HG02981 (cell line): ENCODE results near the gene EDA.
"Not testable (repeated sequence)": the region's sequence is repeated elsewhere in the genome, so short reads cannot be mapped to it uniquely, and the experiment has no call there.

Source experiments
- ATAC-seq: cut with Tn5 transposase; IDR thresholded peaks from one replicate; pipeline ENCODE4 v1.9.1; 2021; ENCODE audit warnings: mild to moderate bottlenecking, moderate library complexity; ENCODE audit not compliant: unreplicated experiment

EDA gene

DNA sequence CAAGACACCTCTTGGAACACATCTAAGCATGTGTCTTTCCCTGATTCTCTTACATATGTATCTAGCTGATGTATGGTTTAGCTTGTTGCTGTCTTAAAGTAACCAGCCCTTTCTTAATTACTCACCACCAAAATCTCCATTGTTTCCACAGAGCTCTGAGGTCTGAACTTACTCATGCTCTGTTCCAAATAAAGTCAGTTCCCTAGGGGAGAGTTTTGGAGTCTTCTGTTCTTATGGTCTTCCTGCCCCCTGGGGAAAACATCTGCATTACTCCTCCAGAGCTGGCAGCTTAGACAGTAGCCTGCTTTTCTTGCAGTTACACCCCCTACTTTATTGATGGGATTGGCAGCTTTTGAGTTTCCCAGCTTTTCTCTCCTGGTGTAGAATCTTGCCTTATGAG lies 125.8 kb downstream of the EDA start:
- no peak for ATAC-seq

- no peak for ATAC-seq
Measured at GRCh38 chrX:69746051-69746450, 130.1 kb downstream of the EDA start.

GRCh38 chrX:69748055-69748454 lies 132.1 kb downstream of the EDA start:
- no peak for ATAC-seq

- ATAC-seq: no peak
Measured at GRCh38 chrX:69759921-69760625, 144.2 kb downstream of the EDA start.

DNA sequence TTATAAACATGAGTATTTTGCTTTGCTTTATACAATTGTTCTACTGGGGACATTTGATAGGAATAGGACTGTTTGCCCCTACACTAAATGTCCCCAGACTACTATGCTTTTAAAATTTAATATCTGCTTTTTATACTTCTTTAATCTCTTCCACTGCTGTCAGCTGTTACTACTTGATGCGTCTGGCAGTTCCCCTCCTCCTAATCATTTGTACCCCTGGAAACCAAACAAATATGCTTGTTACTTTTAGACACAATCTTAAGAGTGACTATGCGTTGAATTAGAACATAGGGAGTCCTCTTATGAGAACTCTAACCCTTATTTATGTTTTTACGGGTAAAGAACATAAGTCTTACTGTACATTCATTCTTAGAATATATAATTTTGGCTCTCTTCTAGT lies 145.7 kb downstream of the EDA start:
- no peak for ATAC-seq

GRCh38 chrX:69762340-69762739 lies 146.4 kb downstream of the EDA start:
- ATAC-seq: no peak

DNA sequence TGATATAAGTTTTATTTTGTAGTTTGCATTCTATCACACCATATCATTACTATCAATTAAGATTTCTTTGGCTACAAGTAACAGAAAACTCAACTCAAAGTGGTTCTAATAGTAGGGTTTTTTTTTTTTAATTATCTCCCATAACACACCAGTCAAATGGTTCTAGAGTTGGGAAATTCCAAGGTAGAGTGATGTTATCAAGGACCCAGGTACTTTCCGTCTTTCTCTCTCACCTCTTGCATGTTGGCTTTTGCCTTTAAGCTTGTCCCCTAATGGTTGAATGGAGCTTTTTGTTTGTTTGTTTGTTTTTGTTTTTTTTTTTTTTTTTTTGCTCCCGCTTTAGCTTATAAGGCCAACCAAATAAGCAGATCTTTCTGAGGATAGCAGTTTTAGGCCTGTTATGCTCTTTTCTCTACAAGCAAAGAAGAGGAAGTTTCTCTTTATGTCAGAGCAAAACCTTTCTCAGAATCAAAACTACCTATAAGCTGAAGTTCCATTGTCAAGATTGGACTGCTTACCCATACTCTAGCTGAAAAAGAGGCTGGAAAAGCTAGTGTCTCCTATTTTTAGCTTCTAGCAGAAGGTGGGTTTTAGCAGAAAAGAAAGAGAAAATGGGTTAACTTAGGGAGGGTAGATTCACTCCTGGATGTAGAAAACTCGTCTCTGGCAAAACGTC lies 177.5 kb downstream of the EDA start:
- ATAC-seq: no peak

GRCh38 chrX:69795702-69796101 lies 179.8 kb downstream of the EDA start:
- no peak for ATAC-seq

DNA sequence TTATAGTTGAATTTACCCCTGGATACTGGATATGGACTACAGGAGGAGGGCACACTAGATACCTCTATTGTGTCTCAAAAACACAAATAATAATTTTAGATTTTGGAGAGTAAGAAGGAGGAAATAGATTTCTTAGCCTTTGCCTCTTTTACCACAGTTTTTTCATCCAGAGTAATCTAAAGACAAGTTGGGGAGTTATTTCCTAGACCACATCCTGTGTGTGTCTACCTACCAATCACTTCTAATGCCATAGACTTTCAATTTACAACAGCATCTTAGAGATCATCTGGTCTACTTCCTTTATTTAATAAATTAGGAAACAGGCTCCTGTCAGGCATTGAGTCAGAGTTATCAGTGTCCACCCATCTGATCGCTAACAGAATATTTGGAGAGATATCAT lies 191.5 kb downstream of the EDA start:
- no peak for ATAC-seq

- ATAC-seq: no peak
Measured at GRCh38 chrX:69808375-69808774, 192.5 kb downstream of the EDA start.

DNA sequence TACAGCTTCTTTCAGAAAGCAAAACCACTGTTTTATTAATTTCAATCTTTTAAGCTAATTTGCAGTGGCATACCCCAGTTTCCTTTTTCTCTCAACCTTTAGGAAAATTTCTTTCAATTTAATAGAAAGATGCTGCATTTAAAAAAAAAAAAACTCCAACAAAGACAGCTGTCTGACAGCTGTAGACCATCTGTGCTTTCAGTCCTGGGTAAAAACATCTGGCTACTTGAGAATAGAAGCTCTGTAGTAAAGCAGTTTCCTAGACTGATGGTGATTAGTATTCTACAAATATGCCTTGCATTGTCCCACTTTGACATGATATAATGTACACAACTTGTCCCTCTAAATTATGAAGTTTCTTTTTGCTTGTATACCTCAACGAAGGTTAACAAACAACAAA lies 197.8 kb downstream of the EDA start:
- ATAC-seq: no peak

- no peak for ATAC-seq
Measured at GRCh38 chrX:69815063-69815462, 199.2 kb downstream of the EDA start.

GRCh38 chrX:69815519-69815918 lies 199.6 kb downstream of the EDA start:
- ATAC-seq: no peak

DNA sequence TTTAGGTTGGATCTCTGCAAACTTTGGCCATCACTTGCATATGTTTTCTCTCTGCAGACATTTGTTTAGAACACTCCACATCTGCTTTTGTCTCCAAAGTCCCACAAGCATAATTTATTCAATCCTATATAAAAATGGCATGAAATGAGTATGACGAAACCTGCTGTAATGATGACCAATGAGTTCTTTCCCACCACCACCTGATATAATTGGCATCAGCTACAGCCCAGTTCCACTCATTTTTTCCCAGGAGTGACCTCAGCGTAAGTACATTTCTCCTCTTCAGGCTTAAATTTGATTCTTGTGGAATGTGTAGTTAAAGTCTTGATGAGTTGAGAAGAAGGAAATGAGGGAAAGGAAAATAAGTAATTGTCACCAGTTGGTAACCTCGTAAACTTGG lies 228.7 kb downstream of the EDA start:
- no peak for ATAC-seq

GRCh38 chrX:69859999-69860398 lies 244.1 kb downstream of the EDA start:
- ATAC-seq: not testable (repeated sequence)

GRCh38 chrX:69876221-69876620 lies 260.3 kb downstream of the EDA start:
- ATAC-seq: no peak

DNA sequence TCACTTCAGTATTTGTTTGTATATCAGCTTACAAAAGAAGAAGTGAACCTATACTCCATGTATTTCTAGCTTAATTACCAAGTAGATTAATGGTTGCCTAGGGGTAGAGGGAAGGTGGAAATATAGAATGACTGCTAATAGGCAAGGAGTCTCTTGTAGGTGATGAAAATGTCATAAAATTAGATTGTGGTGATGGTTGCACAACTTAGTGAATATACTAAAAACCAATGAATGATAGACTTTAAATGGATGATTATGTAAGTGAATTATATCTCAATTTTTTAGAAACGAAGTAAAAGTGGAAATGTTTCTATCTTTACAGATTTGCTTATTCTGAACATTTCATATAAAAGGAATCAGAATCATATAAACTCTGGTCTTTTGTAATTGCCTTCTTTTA lies 268.3 kb downstream of the EDA start:
- no peak for ATAC-seq

GRCh38 chrX:69896046-69896445 lies 280.1 kb downstream of the EDA start:
- ATAC-seq: no peak

DNA sequence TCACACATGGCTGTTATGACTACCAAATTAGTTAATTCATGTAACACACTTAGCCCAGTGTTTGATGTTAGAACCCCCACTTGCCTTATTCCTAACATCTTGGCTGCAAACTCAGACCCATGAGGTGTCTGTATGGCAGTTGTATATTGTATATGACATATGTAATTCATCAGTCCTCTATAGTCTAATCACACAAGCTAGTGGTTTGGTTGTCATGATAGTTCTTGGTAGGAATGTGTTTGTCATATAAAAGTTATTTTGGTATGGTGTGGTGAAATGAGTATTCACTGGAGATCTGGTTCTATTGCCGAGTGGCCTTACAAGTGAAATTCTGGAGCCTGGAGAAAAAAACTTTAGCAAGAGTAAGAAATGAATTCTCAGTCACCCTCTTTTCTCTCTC lies 284.6 kb downstream of the EDA start:
- ATAC-seq: no peak

DNA sequence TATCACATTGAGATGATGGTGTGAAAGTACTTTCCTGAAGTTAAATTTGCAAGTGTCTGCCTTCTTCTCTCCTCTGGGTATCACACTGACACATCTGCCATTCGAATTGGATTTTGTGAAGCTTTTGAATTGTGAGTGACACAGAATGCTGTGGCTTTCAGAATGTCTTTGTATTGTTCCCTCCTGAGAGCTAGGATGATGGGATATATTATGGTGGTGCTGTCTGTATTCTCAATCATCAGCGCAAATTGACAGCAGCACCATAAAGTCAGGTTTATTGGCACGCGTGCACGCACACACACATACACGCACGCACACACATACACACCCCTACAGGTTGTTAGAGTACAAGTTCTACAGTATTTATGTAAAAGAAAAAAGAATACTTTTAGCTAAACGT lies 290.5 kb downstream of the EDA start:
- ATAC-seq: no peak

GRCh38 chrX:69914781-69915180 lies 298.9 kb downstream of the EDA start:
- no peak for ATAC-seq

GRCh38 chrX:69919749-69920148 lies 303.8 kb downstream of the EDA start:
- no peak for ATAC-seq

GRCh38 chrX:69932323-69932722 lies 316.4 kb downstream of the EDA start:
- no peak for ATAC-seq
